HT1080 (cell line): Measurements from ENCODE around the gene KRTAP10-3. TPM values are rescaled to one million over a fixed set of nuclear protein-coding genes. Genes with fewer than 3 reads are reported as not detected.
"Not testable (repeated sequence)": the region's sequence is repeated elsewhere in the genome, so short reads cannot be mapped to it uniquely, and the experiment has no call there.

Experiments used
- DNase-seq: peaks from one replicate; pipeline ENCODE4 v3.0.0-alpha.2; 2015; ENCODE audit warnings: low read depth
- polyA plus RNA-seq, 2 experiments: library from polyadenylated mRNA; depleted of rRNA; stranded (reverse); fragments of >200 nt; gene quantifications; 2 replicates each; pipeline ENCODE4 v1.2.3, GENCODE V29; 2015
- total RNA-seq: library from RNA; depleted of rRNA; stranded (reverse); fragments of >200 nt; shearing (Covaris generic); gene quantifications from 2 replicates; pipeline ENCODE4 v1.2.3, GENCODE V29; 2014; rRNA removed

Gene KRTAP10-3, protein sequence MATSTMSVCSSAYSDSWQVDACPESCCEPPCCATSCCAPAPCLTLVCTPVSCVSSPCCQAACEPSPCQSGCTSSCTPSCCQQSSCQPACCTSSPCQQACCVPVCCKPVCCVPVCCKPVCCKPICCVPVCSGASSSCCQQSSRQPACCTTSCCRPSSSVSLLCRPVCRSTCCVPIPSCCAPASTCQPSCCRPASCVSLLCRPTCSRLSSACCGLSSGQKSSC
- not detected in 2 replicates for total RNA-seq
- polyA plus RNA-seq (2015; cell fraction: cytosol; rRNA removed): not detected in 2 replicates
- not detected in 2 replicates for polyA plus RNA-seq (2015; cell fraction: nucleus; rRNA removed)

DNA sequence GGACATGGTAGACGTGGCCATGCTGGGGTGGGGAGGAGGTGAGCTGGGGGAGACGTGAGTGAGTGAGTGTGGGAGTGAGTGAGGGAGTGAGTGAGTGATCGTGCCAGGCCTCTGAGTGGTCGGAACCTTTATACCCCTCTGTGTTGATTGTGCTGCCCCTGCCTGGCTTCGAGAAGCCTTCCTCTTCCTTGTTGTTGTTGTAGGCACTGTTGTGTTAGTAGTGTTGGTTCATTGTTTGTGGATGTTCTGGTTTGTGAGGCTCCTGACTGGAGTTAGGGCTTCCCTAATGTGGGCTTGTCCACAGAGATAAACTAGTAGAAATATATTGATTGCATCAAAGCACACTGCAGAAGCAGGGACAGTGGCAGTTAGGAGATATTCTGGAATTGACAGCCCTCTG is at the start of gene KRTAP10-3:
Gene KRTAP10-3 (minus strand): TSS at position 101 of the 400 bp plus-strand sequence. CDS start 80 bp downstream, at position 21.
- no peak for DNase-seq

DNA sequence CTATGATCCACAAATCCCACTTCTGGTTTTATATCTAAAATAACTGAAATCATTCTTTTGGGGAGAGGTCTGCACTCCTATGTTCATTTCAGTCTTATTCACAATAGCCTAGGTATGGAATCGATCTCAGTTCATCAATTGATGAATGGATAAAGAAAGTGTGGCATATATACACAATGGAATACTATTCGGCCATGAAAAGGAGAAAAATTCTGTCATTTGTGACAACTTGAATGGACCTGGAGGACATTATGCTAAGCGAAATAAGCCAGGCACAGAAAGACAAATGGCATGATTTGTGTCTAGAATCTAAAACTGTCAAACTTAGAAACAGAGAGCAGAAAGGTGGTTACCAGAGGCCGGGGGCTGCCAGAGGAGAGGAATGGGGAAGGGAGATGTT is 47.9 kb upstream of the KRTAP10-3 start:
- no peak for DNase-seq

DNA sequence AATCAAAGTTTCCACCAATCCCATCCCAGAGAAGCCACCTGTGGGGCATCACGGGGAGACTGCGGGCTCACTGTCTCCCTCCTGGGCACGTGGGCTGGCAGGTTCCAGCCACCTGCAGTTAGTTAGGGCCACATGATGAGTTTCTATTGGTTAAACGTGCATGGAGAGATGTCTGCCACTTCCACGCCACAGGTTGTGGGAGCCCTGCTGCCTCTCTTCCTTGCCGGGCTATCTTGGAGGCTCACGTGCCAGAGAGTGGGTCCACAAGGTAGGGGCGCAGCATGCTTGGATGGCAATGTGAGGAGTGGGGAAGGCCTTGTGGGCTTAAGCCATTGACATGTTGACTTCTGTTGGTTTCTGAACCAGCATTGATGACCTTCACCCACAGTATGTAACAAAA is 45.3 kb upstream of the KRTAP10-3 start:
- DNase-seq: no peak

DNA sequence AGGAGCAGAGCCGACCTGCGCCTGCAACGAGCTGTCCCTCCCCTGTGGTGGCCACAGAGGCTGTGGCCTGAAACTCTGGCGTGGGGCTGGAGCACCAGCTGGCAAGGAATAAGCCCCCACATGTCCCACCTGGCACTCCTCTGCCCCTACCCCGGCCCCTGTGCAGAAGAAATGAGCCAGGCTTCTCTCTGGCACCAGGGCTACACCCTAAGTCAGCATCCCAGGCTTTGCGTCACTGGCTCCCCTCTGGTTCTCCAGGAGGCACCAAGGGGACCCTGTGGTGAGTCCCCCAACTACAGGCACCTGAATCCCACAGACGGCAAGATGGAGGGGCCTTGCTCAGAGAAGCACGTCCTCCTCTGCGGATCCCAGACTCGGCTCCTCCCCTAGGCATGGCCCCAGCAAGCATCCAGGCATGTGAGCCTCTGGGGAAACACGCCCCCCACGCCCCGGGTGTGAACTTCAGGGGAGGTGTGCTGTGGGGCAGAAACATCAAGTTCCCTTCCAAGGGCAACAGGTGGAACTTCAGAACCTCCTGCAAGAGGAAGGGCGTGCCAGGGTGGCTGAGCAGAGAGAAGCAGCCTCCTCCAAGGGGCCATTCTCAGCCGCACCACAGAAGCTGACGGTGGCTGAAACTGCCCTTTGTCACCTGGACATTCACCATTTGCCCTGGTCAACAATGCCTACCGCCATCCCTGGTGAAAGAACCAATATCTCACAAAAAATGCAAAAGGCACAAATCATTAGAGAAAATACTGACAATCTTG is 44.7 kb upstream of the KRTAP10-3 start:
- DNase-seq: no peak

DNA sequence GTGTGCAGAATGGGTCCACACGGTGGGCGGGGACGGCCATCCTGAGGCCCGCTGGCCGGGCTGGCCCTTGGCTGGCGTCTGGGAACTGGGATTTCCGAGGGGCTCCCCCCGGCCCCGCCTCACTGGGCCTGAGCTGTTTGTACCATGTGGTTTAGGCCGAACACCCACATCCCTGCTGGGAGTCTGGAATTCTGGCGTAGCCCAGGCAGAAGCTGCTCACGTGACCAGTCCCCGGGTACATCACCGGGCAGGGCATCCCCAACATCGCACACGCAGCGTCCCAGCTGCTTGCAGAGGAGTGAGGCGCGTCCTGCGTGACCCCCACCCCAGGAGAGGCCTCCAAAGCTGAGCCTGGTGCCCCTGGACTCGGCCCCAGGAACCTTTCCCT is 43.9 kb upstream of the KRTAP10-3 start:
- no peak for DNase-seq

DNA sequence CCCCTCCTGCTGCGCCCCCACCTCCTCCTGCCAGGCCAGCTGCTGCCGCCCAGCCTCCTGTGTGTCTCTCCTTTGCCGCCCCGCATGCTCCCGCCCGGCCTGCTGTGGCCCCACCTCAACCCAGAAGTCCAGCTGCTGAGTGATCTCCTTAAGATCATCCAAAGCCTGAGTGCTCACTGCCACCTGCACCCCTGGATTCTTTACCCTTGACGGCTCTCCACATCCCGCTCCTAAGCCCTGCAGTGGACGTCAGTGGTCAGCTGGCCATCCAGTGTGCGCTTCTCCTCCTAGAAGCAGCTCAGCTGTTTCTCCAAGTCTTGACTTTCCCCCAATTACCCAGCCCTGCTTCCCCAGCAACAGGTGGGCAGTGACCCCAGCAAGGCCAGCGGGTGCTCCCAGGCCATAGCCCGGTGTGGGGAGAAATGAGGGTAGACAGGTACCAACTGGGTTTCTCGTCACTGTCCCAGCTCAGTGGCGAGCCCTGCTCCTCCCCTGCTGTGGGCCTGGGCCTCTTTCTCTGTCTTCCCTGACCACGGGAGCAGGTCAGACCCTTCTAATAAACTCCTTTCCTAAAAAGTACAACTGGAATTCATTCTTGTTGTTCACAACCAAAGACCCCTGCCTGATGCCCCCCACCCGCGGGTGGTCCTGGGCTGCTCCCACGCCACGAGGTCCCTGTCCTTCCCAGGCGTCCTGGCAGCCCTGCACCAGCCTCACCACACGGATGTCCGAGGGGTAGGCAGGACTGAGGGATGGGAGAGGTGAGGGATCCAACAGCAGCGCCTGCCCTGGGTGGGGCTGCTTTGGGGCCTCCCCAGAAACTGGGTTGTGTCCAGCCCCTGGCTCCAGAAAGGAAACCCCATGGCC is 43.2 kb upstream of the KRTAP10-3 start:
- no peak for DNase-seq

DNA sequence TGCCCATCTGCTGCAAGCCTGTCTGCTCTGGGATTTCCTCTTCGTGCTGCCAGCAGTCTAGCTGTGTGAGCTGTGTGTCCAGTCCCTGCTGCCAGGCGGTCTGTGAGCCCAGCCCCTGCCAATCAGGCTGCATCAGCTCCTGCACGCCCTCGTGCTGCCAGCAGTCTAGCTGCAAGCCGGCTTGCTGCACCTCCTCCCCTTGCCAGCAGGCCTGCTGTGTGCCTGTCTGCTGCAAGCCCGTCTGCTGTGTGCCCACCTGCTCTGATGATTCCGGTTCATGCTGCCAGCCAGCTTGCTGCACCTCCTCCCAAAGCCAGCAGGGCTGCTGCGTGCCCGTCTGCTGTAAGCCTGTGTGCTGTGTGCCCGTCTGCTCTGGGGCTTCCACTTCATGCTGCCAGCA is 42.5 kb upstream of the KRTAP10-3 start:
- peak; percentile 63 for DNase-seq

DNA sequence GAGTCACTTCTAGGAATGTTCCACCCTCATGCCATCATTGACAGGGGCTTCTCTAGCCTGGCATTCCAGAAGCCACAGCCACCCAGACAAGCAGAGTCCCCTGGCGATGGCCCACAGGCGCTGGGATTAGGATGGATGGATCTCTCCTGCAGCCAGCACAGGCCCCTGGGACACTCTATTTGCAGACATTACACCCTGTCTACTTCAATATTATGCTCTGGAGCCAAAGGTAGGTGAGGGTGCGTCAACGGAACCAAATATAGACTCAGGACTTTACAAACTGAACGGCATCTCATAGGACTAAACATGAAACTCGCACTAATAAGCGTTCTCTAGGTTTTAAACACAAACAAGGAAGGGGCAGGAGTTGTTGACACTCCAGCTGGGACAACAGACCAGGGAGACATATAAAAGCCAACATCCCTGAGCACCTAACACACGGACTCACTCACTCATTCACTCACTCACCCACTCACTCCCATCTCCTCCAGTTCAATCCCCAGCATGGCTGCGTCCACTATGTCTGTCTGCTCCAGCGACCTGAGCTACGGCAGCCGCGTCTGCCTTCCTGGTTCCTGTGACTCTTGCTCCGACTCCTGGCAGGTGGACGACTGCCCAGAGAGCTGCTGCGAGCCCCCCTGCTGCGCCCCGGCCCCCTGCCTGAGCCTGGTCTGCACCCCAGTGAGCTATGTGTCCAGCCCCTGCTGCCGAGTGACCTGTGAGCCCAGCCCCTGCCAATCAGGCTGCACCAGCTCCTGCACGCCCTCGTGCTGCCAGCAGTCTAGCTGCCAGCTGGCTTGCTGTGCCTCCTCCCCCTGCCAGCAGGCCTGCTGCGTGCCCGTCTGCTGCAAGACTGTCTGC is 41.8 kb upstream of the KRTAP10-3 start, which contains the start of gene KRTAP10-7:
Gene KRTAP10-7 (plus strand): TSS at position 480 of the 861 bp plus-strand sequence. CDS start 25 bp downstream, at position 505.
- not testable (repeated sequence) for DNase-seq

DNA sequence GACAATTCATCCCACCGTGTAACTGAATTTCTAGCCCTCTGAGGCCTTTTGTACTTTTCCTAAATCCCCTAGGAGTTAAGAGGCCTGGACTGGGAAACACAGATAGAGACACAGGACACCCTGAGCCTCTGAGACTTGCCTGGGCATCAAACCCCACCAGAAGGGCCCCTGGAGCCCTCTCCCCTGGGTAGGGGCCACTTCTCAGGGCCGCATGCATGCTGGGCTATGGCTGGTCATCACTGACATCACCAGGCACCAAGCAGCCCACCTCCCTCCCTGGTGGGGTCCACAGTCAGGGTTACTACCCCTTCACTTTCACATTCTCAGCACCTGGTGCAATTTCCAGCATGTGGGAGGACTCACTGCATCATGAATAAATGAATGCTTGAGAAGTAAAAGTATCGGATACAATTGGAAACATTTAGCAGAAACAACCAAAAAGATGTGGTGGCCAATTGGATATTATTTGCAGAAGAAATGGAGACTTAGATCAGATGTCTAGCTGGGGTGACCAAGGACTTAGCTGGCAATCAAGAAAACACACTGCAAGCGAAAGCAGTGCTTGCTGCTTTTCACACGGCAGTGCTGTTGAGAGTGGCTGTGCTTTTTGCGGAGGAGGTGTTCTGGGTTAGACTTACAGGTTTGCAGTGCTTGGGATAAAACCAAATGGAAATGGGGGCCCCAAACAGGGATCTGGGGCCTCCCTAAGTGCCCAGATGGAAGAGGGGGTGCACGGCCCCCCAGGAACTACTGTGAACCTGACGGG is 40.9 kb upstream of the KRTAP10-3 start:
- DNase-seq: no peak

DNA sequence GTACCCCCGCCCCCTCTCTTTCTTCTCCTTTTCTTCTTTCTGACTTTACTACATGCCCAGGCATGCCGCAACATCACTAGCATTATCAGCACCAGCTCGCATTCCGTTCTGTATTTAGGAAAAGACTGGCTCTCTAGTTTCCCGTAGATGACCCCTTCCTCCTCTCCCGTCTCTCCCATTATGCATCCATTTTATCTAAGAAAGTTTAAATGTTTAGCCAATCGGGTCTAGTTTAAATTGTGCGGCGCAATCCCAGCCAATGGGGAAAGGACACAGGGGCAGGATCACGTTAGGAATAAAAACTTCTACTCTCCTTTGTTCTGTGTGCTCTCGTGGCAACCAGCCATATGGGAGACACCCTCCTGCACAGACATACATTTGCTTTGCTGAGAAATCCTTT is 39.5 kb upstream of the KRTAP10-3 start:
- DNase-seq: no peak

DNA sequence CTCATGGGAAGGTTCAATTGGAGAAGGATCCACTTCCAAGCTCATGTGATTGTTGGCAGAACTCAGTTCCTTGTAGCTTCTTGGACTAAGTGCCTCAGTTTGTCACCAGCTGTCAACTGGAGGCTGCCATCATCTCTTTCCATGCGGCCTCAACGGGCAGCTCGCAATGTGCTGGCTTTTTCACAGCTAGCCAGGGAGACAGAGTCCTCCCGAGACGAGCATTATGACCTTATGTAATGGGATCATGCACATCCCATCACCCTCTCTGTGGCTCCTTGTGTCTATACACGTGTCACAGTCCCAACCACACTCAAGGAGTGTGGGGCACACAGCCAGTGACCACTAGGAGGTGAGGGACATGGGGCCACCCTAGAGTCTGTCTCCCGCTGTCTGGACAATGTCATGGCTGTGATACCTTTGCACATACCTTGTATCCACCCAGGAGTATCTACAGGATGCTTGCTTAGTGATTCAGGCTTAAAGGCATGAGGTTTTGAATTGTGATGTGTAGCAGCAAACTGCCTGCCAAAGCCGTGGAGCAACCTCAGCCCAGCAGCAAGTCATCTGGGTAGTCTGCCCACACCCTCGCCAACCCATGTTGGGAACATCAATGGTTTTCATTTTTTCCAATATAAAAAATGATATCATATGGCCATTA is 37.6 kb upstream of the KRTAP10-3 start:
- DNase-seq: peak; percentile 48

DNA sequence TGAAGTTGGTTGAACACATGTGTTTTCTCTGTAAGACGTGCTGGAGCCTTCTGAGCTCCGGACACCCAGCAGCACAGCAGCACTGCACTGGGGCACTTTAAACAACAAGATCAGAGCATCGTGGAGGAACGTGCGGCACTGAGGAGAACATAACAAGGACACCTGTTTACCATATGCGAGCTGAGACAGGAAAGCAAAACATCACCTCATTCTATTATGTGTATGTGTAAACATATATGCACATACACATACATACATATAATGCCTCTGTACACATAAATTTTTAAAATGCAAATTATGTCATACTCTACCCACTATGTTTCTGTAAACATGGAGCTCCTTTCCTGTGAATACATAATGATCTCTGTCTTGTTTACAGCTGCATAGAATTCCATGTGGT is 36.9 kb upstream of the KRTAP10-3 start:
- no peak for DNase-seq

DNA sequence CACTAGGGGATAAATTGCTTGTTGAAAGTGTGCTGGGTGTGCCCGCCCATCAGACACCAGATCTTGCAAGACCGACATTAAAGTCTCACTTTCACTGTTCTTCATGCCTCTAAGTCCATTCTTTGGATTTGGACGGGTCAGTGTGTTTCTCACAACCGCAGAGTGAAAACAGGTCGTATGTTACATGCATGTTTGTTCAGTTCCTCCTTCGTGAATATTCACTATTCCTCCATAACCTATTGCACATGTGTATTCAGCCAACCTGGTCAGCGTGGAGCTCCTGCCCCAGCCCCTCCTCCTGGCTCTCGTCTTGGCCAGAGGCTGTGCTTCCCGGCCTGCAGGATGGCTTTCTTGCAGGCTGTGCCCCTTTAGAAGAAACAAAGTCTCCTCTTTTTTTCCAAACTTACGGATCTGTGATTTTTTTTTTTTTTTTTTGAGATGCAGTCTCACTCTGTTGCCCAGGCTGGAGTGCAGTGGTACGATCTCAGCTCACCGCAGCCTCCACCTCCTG is 35.9 kb upstream of the KRTAP10-3 start:
- DNase-seq: no peak

DNA sequence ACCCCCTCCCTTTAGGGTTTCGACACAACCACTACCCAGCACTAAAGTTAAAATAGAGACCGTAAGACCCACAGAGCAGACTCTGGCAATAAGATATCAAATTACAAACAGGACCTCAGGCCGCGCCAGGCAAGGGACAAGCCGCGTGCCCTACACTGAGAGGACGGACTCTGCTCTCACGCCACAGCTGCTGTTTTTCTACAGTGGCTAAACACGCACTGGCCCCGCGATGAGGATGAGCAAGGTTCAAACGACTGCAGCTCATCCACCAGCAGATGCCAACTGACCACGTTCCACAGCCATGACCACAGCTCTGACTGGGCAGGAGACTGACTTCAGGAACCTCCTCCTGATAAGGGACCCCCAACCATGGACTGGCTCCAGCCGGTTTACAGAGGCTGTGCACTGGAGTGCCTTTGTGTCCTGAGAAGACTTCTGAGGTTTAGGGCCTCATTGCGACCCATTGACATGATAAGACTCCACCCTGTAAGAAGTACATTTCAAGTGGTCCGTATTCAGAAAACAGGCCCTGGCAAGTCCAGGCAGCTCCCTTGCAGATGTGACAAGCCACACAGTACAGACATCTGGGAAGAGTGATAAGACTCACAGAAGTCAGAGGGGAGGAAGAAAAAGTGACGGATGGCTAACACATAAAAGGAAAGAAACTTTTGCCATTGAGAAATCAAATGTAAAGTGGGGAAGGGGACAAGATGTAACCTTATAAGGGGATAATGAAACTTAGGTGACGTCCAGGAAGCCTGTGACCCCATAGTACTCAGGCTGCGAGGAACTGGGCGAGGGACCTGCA is 35.2 kb upstream of the KRTAP10-3 start:
- no peak for DNase-seq

DNA sequence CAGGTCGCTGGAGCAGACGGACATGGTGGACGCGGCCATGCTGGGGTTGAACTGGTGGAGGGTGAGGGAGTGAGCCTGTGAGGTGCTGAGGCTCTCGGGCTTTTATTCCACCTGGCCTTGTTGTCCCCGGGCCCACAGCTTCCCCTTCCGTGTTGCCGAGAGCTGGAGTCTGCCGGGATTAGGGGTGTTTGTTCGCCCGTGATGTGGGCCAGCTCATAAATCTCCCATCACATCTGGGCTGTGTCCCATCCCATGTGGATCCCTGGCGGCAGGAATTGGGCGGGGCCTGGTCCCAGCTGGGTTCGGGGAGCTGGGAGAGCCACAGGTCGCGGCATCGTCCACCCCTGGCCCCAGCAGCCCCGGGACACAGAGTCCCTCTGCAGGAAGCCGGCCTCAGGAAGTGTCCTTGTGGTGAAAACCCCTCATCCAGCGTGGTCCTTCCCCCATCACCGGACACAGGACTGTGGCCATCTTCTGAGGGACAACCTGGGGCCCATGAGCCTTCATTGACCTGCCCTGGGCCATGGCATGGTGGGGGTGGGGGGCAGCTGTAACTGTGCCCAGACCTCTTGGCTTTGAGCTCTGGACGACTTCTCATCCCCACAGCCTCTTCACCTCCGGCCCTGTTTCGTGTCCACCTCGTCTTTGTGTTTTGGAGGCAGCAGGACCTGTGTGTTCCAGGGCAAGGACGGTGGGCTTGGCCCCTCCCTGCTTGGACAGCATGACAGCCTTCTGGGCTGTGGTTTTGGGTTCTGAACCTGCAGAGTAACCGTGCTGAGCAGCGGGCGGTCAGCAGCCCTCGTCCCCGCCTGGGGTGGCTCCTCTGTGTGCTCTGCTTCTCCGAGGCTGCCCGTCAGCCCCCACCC is 34.1 kb upstream of the KRTAP10-3 start, which contains the start of gene KRTAP10-6:
Gene KRTAP10-6 (minus strand): TSS at position 60 of the 866 bp plus-strand sequence. CDS start 21 bp downstream, at position 39.
- DNase-seq: no peak

DNA sequence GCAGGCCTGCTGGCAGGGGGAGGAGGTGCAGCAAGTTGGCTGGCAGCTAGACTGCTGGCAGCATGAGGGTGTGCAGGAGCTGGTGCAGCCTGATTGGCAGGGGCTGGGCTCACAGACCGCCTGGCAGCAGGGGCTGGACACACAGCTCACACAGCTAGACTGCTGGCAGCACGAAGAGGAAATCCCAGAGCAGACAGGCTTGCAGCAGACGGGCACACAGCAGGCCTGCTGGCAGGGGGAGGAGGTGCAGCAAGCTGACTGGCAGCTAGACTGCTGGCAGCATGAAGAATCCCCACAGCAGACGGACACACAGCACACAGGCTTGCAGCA is 33.2 kb upstream of the KRTAP10-3 start:
- DNase-seq: not testable (repeated sequence)
